Heart left ventricle (tissue), 13 donors: ENCODE data around the gene PRICKLE4.

Experiments
- POLR2A ChIP-seq, 2 donors: fragments of 450-650 bp; IDR thresholded peaks; one replicate each; pipeline ENCODE4 v1.6.1; 2017; ENCODE audit warnings: antibody characterized with exemption in 2 of 2, mild to moderate bottlenecking in 2 of 2, moderate library complexity in 2 of 2
- TF ChIP-seq, protein P1 (sequence below), 12 donors: fragments of 200-600 bp; sonication (generic) in 4 of 12; IDR thresholded peaks; one replicate each; pipeline versions ENCODE4 v1.5.0 to v1.8.0; 2018 to 2022; ENCODE audit warnings: antibody characterized with exemption in 12 of 12, mild to moderate bottlenecking in 5 of 12
- donor health status: ischemic (EF 13 %, LVEDD 7.1; RV severe dilation, severe dysfunction).
- donor health status: DM: no; HTN: yes; CAD: no.
- donor health status: DM: no; HTN: no; CAD: no.
- donor health status: ischemic (EF 25% LVEDD 6.9; RV normal size, moderate dysfunction).
- donor health status: ischemic (EF 25% LVEDD 5.7; RV mildly dilated, moderate dysfunction).
- donor health status: ischemic (EF 35%, LVEDD 5.7; RV mildly dilated, moderate dysfunction).
- donor health status: nonischemic (EF 11% LVEDD 7.7; RV severe dilation, severe dysfunction).
- donor health status: DM: yes; HTN: yes; CAD: no.
- donor health status: PGD.
- donor health status: ischemic (EF 29% LVEDD 5.4; RV normal size, mild dysfunction).
- donor health status: nonischemic (EF 23%, LVEDD 6.1; RV moderate dilation, normal function).

DNA sequence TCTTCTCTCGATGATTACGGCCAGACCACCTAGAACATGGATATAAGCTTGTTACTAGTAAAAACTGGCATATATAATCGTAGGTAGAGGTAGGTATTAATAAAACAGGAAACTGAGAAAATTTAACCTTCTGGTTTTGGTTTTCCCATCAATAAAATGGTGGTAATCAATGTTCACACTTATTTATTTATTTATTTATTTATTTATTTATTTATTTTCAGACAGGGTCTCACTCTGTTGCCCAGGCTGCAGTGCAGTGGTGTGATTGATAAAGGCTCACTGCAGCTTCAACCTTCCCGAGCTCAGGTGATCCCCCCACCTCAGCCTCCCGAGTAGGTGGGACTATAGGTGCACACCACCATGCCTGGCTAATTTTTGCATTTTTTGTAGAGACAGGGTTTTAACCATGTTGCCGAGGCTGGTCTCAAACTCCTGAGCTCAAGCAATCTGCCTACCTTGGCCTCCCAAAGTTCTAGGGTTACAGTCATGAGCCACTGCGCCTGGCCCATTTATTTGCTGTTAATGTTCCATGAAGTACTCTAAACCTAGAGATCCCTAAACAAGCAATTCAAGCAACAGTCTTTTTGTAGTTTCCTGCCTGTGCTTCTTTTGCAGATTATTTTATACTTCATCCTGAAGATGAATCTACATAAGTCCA, 18.4 kb downstream of the PRICKLE4 start:
- TF ChIP-seq, protein P1, sequence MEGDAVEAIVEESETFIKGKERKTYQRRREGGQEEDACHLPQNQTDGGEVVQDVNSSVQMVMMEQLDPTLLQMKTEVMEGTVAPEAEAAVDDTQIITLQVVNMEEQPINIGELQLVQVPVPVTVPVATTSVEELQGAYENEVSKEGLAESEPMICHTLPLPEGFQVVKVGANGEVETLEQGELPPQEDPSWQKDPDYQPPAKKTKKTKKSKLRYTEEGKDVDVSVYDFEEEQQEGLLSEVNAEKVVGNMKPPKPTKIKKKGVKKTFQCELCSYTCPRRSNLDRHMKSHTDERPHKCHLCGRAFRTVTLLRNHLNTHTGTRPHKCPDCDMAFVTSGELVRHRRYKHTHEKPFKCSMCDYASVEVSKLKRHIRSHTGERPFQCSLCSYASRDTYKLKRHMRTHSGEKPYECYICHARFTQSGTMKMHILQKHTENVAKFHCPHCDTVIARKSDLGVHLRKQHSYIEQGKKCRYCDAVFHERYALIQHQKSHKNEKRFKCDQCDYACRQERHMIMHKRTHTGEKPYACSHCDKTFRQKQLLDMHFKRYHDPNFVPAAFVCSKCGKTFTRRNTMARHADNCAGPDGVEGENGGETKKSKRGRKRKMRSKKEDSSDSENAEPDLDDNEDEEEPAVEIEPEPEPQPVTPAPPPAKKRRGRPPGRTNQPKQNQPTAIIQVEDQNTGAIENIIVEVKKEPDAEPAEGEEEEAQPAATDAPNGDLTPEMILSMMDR (IDR thresholded peaks at IDR 0.05) = no peak
- TF ChIP-seq POLR2A (IDR thresholded peaks at IDR 0.05) = no peak
